Calu3 (cell line): ENCODE results near the gene ITPR2. TPM values are rescaled to one million over a fixed set of nuclear protein-coding genes. Genes with fewer than 3 reads are reported as not detected.

Source experiments
- BruUV-seq: library from RNA; stranded (reverse); fragments of 400-500 nt; replicated peaks from 2 replicates; lab custom pipeline; 2021; lab: Mats Ljungman, UMichigan
- CTCF ChIA-PET: fragments of 300-600 bp; sonication (Branson Sonifier 250); formaldehyde crosslinking; loops from one replicate; lab custom pipeline; 2022; ENCODE audit warnings: antibody characterized with exemption; lab: Charles Lee
- DNase-seq: peaks from one replicate; pipeline ENCODE4 v3.0.0; 2022
- H3K27ac Mint-ChIP-seq: one replicate; pipeline ENCODE4 v1.8.0; 2022; ENCODE audit warnings: mixed read lengths; ENCODE audit not compliant: unreplicated experiment
- H3K27me3 Mint-ChIP-seq: one replicate; pipeline ENCODE4 v1.8.0; 2022; ENCODE audit warnings: mixed read lengths; ENCODE audit not compliant: unreplicated experiment
- H3K36me3 Mint-ChIP-seq: one replicate; pipeline ENCODE4 v1.8.0; 2022; ENCODE audit warnings: mild to moderate bottlenecking, moderate library complexity, mixed read lengths; ENCODE audit not compliant: insufficient read depth, unreplicated experiment
- H3K4me1 Mint-ChIP-seq: one replicate; pipeline ENCODE4 v1.8.0; 2022; ENCODE audit warnings: mild to moderate bottlenecking, low read depth, mixed read lengths; ENCODE audit not compliant: unreplicated experiment
- H3K4me3 Mint-ChIP-seq: one replicate; pipeline ENCODE4 v1.8.0; 2022; ENCODE audit warnings: mild to moderate bottlenecking, low read depth, moderate library complexity, mixed read lengths; ENCODE audit not compliant: unreplicated experiment
- H3K9me3 Mint-ChIP-seq: one replicate; pipeline ENCODE4 v1.8.0; 2022; ENCODE audit warnings: low read depth, mixed read lengths; ENCODE audit not compliant: unreplicated experiment
- intact Hi-C: fragments of 100-400 bp; cut with micrococcal nuclease; formaldehyde crosslinking; loops from one replicate; pipeline ENCODE4 v1.10.0; 2022; ENCODE audit not compliant: unreplicated experiment
- total RNA-seq: library from RNA; stranded (reverse); gene quantifications from 2 replicates; pipeline ENCODE4 v1.2.3, GENCODE V29; 2022
- TF ChIP-seq, protein P1 (sequence below): fragments of 200-600 bp; IDR thresholded peaks from one replicate; pipeline ENCODE4 v1.8.0; 2022; ENCODE audit warnings: antibody characterized with exemption; ENCODE audit not compliant: unreplicated experiment

Gene ITPR2
- total RNA-seq, 1 experiment from 2014 or later: 2.5 TPM

DNA sequence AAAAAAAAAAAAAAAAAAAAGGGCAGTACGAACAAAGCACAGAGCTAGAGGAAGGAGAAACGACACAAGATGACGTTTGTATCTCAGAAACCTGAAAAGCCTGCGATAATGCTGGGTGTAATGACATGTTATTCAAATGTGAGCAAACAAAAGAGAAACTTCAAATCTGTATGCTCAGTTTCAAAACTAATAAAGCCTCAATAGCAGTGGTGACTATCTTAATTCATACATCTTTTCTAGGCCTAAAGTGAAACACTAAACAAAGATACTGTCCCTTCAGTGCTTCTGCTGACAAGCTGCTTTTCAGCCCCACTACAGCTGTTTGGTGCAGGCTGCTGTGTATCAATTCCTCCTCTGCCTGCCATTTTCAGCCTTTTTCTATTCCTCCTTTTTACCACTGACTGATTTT is 15.8 kb downstream of the ITPR2 start:
- Mint-ChIP-seq H3K4me1 (peaks cover 9% of the 10 kb centered on the region), H3K9me3 (no peaks in the 10 kb centered on the region), H3K27ac (no peak overlapping the region), H3K4me3 (no peak overlapping the region), H3K36me3 (no peaks in the 10 kb centered on the region), H3K27me3 (no peaks in the 10 kb centered on the region)
- BruUV-seq: no TSS peak
- intact Hi-C loops: no loop called here
- DNase-seq: no peak
- CTCF ChIA-PET: interaction anchor here (0.6 to 0.7 kb wide), 2 partner anchors 42 to 1632 kb away, joined by 4 to 6 read pairs; no protein-coding TSS in a partner anchor
- TF ChIP-seq, protein P1, sequence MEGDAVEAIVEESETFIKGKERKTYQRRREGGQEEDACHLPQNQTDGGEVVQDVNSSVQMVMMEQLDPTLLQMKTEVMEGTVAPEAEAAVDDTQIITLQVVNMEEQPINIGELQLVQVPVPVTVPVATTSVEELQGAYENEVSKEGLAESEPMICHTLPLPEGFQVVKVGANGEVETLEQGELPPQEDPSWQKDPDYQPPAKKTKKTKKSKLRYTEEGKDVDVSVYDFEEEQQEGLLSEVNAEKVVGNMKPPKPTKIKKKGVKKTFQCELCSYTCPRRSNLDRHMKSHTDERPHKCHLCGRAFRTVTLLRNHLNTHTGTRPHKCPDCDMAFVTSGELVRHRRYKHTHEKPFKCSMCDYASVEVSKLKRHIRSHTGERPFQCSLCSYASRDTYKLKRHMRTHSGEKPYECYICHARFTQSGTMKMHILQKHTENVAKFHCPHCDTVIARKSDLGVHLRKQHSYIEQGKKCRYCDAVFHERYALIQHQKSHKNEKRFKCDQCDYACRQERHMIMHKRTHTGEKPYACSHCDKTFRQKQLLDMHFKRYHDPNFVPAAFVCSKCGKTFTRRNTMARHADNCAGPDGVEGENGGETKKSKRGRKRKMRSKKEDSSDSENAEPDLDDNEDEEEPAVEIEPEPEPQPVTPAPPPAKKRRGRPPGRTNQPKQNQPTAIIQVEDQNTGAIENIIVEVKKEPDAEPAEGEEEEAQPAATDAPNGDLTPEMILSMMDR: no peak

DNA sequence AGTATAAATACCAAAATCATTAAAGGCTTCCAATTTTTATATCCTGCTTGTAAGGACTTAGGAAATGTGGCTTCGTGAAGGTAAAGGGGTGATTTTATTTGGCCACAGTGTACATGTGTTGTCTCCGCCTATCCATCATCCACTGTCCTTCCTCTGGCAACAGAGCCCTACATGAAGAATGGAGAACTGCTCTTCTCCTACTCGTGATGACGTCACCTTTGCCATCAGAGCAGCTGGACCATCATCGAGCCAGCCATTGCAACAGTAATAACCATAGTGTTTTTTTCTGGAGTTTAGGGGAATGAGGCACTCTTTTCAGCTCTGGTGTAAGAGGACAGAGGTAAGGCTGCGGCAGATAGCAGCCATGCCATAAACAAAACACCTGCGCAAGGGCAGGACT is 19.2 kb downstream of the ITPR2 start:
- intact Hi-C loops: no loop called here
- H3K4me1 Mint-ChIP-seq: no peaks in the 10 kb centered on the region
- DNase-seq: no peak
- no peaks in the 10 kb centered on the region for H3K36me3 Mint-ChIP-seq
- no peaks in the 10 kb centered on the region for H3K9me3 Mint-ChIP-seq
- no TSS peak for BruUV-seq
- H3K27ac Mint-ChIP-seq: no peak overlapping the region
- TF ChIP-seq, protein P1: no peak
- CTCF ChIA-PET: no interaction called here
- H3K4me3 Mint-ChIP-seq: no peak overlapping the region
- H3K27me3 Mint-ChIP-seq: peaks cover 12% of the 10 kb centered on the region

GRCh38 chr12:26810330-26810729 is 22.7 kb downstream of the ITPR2 start:
- DNase-seq: no peak
- Mint-ChIP-seq H3K27me3 (peaks cover 23% of the 10 kb centered on the region), H3K4me1 (no peaks in the 10 kb centered on the region), H3K9me3 (no peaks in the 10 kb centered on the region), H3K36me3 (no peaks in the 10 kb centered on the region), H3K4me3 (no peak overlapping the region), H3K27ac (no peak overlapping the region)
- intact Hi-C loops: no loop called here
- CTCF ChIA-PET: no interaction called here
- no TSS peak for BruUV-seq
- TF ChIP-seq, protein P1: no peak

DNA sequence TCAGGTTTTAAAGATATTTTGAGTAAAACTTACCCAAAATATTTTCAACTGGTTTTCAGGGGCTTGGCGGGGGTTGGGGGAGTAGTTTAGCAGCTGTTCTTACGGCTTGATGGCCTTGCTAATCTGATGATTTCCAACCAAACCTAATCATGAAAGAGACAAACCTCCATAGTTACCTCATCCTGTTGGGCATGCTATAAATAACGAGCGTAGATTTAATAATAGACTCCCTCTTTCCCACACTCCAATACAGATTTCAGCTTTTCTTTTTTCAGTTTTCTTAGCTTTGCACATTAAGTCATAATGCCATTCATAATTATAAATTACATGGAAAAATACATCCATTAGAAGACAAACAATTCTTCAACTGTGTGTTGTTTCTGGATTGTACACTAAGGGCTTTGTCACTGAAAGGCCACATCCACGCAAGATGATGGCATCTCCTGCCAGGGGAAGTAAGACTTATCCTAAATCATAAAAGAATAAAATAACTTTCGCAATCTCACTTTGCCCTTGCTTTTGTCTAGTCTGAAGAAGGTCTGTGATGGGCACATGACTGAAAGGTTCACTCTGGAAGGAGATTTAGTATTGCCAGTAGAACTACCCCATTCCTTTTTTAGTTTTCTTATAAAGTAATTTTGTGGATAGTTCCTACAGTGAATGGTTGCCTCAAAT is 23.2 kb downstream of the ITPR2 start:
- no TSS peak for BruUV-seq
- no peaks in the 10 kb centered on the region for H3K9me3 Mint-ChIP-seq
- TF ChIP-seq, protein P1: no peak
- no peaks in the 10 kb centered on the region for H3K4me1 Mint-ChIP-seq
- H3K27me3 Mint-ChIP-seq: peaks cover 23% of the 10 kb centered on the region
- intact Hi-C loops: no loop called here
- H3K4me3 Mint-ChIP-seq: no peak overlapping the region
- no peak for DNase-seq
- no peak overlapping the region for H3K27ac Mint-ChIP-seq
- H3K36me3 Mint-ChIP-seq: no peaks in the 10 kb centered on the region
- CTCF ChIA-PET: no interaction called here
